DMS53 (cell line): ENCODE data around the gene FBRSL1.
A peak's percentile ranks its signal among the peaks of the same experiment; 100 is the strongest.
"Not testable (repeated sequence)": the region's sequence is repeated elsewhere in the genome, so short reads cannot be mapped to it uniquely, and the experiment has no call there.

Source experiments
- DNase-seq: peaks from one replicate; lab custom pipeline; 2025; lab: John Stamatoyannopoulos, UW

Gene FBRSL1

DNA sequence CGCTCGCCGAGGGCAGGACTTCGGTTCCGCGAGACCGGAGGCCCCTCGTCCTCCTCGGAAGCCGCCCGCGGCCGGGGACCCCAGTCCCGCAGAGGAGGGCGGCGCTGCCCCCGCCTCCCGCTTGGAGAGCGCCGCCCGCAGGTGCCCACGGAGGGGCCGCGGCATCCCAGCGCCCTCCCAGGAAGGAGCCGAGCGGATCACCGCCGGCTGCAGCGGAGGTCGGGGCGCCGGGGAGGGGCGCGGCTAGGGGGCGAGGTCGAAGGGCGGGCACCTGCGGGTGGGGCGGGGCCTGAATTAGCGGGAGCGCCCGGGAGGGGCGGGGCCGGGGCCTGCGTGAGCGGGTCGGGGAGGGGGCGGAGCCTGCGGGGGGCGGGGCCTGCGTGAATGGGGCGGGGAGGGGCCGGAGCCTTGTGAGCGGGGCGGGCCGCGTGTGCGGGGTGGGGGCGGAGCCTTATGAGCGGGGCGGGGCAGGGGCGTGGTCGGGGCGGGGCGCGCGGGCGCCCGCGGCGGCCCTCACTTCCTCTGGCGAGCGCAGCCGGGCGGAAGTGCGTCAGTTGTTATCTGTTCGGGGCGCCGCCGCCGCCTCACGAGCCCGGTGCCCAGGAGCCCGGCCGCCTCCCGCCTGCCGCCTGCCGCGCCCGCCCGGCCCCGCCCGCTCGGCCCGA, at the start of gene FBRSL1:
Gene FBRSL1, plus strand, starts transcription at position 550 of the 665 bp plus-strand sequence.
- peak; percentile 96 for DNase-seq

DNA sequence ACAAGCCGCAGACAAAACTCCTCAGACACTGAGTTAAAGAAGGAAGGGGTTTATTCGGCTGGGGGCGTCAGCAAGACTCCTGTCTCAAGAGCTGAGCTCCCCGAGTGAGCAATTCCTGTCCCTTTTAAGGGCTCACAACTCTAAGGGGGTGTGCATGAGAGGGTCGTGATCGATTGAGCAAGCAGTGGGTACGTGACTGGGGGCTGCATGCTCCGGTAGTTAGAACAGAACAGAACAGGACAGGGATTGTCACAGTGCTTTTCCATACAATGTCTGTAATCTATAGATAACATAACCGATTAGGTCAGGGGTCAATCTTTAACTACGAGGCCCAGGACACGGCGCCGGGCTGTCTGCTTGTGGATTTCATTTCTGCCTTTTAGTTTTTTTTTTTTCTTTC, 49.5 kb upstream of the FBRSL1 start:
- not testable (repeated sequence) for DNase-seq

GRCh38 chr12:132441871-132442863, 47.8 kb upstream of the FBRSL1 start:
- no peak for DNase-seq

DNA sequence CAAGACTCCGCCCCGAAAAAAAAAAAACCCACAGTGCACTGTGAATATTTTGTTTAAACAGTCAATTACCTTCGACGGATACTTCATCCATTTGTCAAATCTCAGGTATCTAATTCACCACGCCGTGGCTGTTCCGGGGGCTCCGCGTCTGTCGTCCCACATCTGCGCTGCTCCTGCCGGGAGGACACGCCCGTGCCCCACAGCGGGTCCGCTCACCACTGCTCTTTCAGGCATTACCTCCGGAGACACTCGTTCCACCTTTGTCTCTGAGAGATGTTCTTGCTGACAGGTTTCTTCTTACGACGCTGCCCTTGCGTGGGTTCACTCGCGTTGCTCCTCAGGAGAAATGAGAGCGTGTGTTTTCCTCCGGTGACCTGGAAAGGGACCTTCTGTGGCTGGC, 46.9 kb upstream of the FBRSL1 start:
- DNase-seq: no peak

DNA sequence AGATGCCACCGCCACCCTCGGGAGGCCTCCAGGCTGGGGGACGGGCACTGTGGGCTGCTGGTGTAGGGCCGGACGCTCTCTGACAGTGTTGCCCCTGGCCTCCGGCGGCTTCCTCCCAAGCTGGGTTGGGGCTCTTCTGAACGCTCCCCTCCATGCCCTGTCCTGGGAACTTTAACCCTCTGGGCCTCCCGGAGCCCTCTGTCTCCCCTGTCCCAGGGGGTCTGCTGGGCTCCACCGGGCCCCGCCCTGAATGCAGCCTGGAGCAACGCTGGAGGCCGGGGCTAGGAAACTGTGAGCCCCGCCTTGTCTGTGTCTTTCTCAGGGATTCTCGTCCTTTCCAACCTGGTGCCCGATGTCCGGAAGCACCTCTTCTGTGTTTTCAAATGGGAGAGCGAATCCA, 45.7 kb upstream of the FBRSL1 start:
- no peak for DNase-seq

DNA sequence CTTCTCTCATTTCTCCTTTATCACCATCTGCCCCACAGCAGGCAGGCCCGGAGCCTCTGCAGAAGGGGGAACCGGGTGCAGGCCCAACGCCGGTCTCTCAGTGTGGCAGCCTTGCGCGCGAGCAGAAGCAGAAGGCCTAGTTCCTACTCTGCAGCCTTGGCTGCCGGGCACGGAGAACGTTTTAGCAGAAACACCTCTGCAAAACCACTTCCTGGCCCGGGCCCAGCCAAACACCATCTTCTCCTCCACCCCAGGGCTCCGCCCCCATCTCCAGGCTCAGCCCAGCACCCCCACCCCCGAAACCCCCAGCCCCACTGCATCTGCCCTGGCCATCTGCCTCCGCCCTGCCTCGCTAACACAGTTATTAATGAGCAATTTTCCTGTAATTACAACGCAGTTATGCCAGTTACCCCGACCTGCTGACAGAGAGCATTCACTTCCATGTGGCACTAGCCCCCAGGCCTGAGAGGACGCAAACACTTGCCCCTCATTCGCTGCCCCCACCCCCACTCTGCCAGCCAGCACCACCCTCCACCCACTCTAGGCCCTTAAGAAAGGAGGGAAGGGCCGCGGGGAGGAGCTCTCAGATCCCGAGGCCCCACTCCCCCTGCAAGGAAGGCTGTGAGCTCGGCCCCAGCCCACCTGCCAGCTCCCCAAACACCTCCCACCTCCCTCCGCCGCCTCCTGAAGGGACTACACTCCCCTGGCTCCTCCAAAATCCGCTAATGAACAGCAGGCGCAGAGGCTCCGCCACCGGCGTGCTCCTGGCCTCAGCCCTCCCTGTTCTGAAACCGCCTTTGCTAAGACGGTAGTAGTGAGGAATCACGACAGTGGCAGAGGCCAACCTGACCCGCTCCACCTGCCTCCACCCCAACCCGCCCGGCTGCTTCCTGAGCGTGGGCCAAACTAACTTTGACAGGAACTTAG, 44.7 kb upstream of the FBRSL1 start:
- DNase-seq: peak; percentile 84

- DNase-seq: peak; percentile 95
Observed at GRCh38 chr12:132445884-132446632, 43.9 kb upstream of the FBRSL1 start.

DNA sequence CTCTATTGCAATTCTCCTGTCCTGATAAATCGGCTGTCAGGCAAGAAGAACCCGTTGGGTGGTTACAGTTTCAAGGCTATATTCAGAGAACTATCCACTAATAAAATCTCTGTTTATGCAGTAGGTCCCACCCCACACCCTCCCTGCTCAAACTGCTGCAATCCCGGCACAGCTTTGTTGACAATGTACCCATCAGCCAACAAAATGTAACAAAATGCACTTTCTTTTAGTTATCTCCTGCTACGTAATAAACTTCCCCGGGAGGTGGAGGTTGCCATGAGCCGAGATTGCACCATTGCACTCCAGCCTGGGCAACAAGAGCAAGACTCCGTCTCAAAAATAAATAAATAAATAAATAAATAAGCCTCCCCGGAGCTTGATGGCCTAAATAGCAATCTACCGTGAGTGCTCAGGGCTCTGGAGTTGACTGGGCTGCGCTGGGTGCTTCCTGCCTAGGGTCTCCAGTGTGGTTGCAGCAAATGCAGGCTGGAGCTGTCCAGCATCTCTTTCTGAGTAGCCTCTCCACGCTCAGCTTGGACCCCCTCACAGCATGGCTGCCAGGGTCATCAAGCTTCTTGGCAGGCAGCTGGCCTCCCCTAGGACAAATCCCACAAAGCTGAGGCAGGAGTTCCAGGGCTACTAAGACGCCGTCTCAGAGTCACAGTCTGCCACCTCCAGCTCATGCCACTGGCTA, 43.2 kb upstream of the FBRSL1 start:
- DNase-seq: no peak

DNA sequence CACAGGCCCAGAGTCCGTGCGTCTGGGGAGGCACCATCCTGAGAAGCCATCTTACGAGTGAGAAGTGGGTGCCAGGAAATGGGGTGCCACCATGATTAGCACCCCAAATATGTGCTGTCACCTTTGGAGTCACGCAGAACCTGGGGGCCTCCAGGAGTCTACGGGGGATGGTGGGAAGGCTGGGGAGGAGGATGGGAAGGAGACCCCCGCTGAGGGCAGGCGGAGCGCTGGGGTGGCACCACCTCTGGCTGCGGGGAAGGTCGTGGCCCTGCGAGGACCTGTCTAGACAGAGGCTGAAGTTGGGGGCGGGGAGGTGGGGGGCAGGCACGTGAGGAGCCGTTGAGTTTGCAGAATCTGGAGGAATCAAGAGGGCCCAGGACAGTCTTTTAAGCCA, 42.6 kb upstream of the FBRSL1 start:
- no peak for DNase-seq

GRCh38 chr12:132447731-132448462, 42.1 kb upstream of the FBRSL1 start:
- DNase-seq: no peak

GRCh38 chr12:132448463-132448820, 41.5 kb upstream of the FBRSL1 start:
- no peak for DNase-seq

- no peak for DNase-seq
Observed at GRCh38 chr12:132449565-132450417, 40.2 kb upstream of the FBRSL1 start.

GRCh38 chr12:132450418-132451171, 39.4 kb upstream of the FBRSL1 start:
- no peak for DNase-seq

GRCh38 chr12:132451172-132451835, 38.6 kb upstream of the FBRSL1 start:
- no peak for DNase-seq

GRCh38 chr12:132451836-132452195, 38.1 kb upstream of the FBRSL1 start:
- no peak for DNase-seq

DNA sequence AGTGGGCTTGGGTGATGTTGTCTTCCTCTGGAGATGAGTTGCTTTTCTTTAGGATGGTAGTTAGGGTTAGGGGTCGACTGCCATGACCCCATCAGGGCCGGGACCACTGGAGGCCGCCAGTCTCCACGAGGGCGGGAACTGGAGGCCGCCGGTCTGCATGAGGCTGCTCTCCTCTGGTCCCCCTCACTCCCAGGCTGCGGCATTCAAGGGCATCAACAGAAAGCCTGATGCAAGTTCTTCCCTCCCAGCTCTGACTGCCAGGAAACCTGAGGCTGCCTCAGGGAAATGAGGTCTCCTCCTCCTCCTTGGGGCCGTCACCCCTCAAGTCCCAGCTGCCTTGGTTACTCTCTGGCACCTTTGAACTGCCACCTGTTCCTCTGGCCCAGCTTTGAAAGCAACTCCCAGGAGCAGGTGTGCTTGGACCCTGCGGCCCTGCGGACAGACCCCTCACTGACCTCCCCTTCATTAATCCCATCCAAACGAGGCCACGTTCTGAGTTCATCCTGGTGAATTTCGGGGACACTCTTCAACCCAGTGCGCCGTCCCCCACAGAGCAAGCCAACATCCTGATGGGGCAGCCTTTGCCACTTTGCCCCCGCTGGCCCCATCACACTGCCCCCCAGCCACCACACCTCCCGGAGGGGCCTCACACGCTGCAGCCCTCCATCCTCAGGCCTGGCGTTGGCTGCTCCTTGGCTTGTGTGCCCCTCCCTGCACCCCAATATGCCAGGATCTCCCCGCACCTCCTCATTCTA, 37.2 kb upstream of the FBRSL1 start:
- no peak for DNase-seq
